NCI-H524 treated with DMSO at 0.1 percent for 48 hours (cell line): ENCODE measurements around the gene GPBP1L1.

Source experiments
- DNase-seq: peaks from one replicate; lab custom pipeline; 2025; lab: John Stamatoyannopoulos, UW

GPBP1L1 gene

DNA sequence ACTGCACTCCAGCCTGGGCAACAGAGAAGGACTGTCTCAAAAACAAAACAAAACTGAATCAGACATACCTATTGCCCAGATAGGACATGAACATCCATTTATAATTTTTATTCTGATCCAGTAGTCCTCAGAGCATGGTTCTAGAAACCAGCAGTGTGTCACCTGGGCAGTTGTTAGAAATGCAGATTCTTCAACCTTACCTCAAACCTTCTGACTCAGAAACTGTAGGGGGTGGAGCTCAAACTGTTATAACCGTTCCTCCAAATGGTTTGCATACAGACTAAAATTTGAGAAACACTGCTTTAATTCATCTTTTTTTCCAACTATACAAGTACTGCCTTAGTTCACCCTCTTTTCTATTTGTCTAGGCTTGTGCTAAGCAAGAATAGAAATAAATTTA is 96.5 kb downstream of the GPBP1L1 start:
- no peak for DNase-seq

DNA sequence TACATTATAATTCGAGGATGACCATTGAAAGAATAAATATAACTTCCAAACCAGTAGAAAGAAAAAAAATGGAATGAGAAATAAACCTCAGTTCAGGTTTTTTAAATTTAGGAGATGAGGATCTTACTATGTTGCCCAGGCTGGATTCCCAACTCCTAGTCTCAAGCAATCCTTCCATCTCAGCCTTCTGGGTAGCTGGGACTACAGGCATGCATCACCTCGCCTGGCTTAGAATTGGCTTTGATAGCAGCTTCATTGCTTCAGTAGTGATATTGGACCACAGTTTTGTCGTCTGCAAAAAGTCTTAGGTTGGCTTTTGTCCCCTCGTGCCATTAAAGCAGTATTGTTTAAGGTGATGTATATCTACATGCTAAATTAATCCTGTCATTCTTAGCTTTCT is 99.6 kb downstream of the GPBP1L1 start:
- no peak for DNase-seq

DNA sequence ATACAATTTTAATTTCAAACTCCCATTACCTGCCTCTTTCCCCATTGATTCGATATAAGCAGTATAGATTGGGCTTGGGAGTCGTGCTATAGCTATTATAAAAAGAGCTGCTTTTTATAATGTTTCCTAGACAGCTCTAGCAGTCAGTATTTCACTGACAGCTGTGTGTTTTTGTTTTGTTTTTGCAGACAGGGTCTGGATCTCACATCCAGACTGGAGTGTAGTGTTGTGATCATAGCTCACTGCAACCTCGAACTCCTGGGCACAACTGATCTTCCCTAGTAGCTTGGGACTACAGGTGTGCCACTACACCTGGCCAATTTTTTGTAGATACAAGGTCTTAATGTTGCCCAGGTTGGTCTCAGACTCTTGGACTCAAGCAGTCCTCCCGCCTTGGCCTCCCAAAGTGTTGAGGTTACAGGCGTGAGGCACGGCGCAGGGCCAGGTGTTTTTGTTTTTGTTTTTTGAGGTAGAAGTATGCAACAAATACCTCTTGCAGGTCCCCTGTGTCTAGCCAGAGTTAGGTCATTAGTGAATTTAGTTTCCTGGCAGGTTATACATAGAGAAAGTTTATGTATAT is 100.7 kb downstream of the GPBP1L1 start:
- no peak for DNase-seq

DNA sequence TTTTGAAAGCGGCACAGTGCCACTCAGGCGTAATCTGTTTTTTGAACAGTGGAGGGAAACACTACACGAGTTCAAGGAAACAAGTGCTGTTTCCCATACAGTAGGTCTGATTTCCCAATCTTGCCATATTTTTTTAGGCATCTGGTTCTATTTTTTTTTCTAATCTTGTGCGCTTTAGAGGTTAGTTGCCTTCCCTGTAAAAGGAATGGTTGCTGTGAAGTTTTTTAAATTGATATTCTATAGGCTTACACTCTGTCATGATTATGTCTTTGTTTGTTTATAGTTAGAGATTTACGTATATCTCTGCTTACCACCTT is 101.3 kb downstream of the GPBP1L1 start:
- DNase-seq, result no peak

DNA sequence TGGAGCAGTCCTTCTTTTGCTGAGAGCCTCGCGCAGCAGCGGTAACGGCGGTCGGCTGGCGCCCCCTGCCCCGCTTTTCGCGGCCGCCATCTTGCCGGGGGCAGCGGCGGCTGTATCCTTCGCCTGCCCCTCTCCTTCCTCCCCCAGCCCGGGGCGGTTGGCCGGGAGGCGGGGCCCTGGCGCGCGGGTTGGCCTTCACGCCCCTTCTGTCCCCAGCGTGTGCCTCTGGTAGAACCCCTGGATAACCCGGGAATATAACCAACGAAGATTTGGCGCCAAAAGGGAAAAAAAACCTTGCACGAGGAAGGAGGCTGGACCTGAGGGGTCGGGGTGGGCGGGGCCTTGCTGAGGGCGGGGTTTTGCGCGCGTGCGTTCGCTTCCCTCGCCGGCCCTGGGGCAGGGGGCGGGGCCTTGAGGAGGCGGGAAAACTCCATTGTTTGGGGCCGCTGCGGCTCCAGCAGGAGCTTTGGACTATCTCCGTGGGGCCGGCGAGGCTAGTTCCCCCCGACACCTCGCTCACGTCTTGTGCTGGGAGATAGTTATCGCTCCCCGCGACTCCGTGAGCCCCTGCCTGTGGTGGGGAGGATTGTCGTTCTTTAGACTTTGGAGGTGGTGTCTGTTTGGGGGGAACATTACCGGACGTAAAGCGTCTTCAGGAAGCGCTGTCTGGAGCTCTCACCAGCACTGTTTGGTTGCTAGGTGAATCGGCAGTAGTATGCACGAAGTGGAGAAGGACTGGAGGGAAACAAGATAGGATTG is 101.8 kb downstream of the GPBP1L1 start:
- peak; percentile 39 for DNase-seq

DNA sequence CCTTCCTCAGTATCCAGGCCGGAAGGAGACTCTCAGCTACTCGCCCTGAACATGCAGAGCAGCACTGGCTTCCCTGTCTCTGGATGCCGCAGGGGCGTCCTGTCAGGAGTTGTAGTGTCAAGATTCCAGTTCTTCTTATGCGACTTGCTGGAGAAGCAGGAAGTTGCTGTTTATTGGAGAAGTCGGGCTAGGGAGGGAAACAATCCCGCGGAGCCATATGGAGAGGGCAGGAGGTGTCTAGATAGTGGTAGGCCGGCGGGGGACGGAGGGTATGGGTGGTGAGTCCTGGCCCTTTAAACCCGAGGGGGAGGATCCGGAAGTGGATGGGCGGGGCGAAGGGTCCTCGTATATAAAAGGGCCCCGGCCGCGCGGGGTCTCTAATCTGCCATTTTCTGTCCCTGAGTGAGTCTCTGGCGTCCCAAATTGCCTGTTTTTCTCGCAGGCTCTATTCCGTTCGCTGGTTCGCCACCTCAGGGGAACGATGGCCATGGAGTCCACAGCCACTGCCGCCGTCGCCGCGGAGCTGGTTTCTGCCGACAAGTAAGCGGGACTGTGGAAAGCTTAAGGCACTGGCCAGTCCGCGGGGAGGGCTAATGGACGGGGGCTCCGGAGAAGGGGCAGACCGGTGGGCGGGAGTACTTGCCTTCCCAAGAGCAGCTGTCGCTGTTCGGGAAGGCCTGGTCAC is 102.5 kb downstream of the GPBP1L1 start, which contains the start of gene NASP:
Gene NASP (plus strand): TSS at position 376 of the 685 bp plus-strand sequence. CDS start 106 bp downstream, at position 482.
- peak; percentile 36 for DNase-seq

DNA sequence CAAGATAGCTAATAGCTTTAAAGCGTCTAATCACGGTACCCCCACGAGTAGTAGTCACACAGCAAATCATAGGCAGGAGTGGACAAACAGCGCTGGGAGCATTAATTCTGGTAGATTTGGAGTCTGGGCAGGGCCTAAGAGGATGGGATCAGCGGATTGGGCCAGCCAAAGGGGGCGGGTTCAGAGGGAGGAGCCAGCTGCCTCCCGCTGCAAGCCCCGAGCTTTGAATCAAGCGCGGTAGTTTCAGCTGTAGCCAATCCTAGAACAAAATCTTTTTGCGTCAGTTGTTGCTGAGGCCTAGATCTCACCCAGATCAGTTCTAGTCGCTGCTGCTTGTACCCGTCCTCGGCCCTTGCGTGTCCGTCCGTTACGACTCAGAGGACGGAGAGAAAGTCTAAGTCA is 103.1 kb downstream of the GPBP1L1 start:
- peak; percentile 78 for DNase-seq
